ENCODE data around the gene RAD23A. TPM values are rescaled to one million over a fixed set of nuclear protein-coding genes. Genes with fewer than 3 reads are reported as not detected.
A peak's percentile ranks its signal among the peaks of the same experiment; 100 is the strongest.

Gene RAD23A
- total RNA-seq, 4 donors from 2014 or later: 138 to 218 (median 181) TPM

GRCh38 chr19:12937093-12937926 lies 8.4 kb upstream of the RAD23A start:
- intact Hi-C loops (cut with DNase I): no loop called here
- Histone ChIP-seq H3K36me3 (peaks cover 25 to 27% (median 26%) of the 10 kb centered on the region in 4 donors), H3K9me3 (no peaks in the 10 kb centered on the region), H3K4me1 (peaks cover 47 to 57% (median 56%) of the 10 kb centered on the region in 4 donors), H3K4me3 (peak overlapping the region; percentile 78 to 99 (median 88)), H3K27ac (replicated peaks in 1 of 4) (peak overlapping the region; percentile 22 to 96 (median 78)), H3K27me3 (no peaks in the 10 kb centered on the region)
- 30% methylated on average over 23 of the region's 23 CpGs for WGBS
- no peak for TF ChIP-seq EP300 (IDR thresholded peaks at IDR 0.05)
- TF ChIP-seq CTCF (IDR thresholded peaks at IDR 0.05): no peak
- no peak for TF ChIP-seq POLR2AphosphoS5 (IDR thresholded peaks at IDR 0.05)
- TF ChIP-seq POLR2A (IDR thresholded peaks at IDR 0.05; ENCODE audit: low read depth): no peak
- no peak for DNase-seq (ENCODE audit: extremely low spot score)

GRCh38 chr19:12937927-12938778 lies 7.5 kb upstream of the RAD23A start, which contains the start of gene CALR:
TSS of gene CALR (plus strand) at chr19:12938609. CDS start at chr19:12938680, 71 bp downstream.
- no peaks in the 10 kb centered on the region for H3K9me3 ChIP-seq
- peak within 1 kb of the TSS; percentile 88 to 96 (median 93) for H3K27ac ChIP-seq (replicated peaks in 1 of 4)
- TF ChIP-seq CTCF (IDR thresholded peaks at IDR 0.05): no peak
- TF ChIP-seq POLR2A (IDR thresholded peaks at IDR 0.05; ENCODE audit: low read depth): peak; percentile 98
- TF ChIP-seq POLR2AphosphoS5 (IDR thresholded peaks at IDR 0.05): peak; percentile 99 to 100
- intact Hi-C loops (cut with DNase I): no loop called here
- no peaks in the 10 kb centered on the region for H3K27me3 ChIP-seq
- peaks cover 34 to 36% (median 34%) of the 10 kb centered on the region in 4 donors for H3K36me3 ChIP-seq
- 0% methylated on average over 2 of the region's 63 CpGs for WGBS
- peak; percentile 100 for DNase-seq (ENCODE audit: extremely low spot score)
- peak within 1 kb of the TSS; percentile 78 to 99 (median 88) for H3K4me3 ChIP-seq
- peaks cover 44 to 57% (median 54%) of the 10 kb centered on the region in 4 donors for H3K4me1 ChIP-seq

GRCh38 chr19:12938779-12939601 lies 6.7 kb upstream of the RAD23A start:
- H3K4me3 ChIP-seq: peak overlapping the region; percentile 78 to 99 (median 88)
- no peaks in the 10 kb centered on the region for H3K9me3 ChIP-seq
- intact Hi-C loops (cut with DNase I): no loop called here
- WGBS: under 1% methylated on average over 21 of the region's 54 CpGs
- peaks cover 42 to 44% (median 42%) of the 10 kb centered on the region in 4 donors for H3K36me3 ChIP-seq
- H3K4me1 ChIP-seq: peaks cover 45 to 62% (median 55%) of the 10 kb centered on the region in 4 donors
- no peak for DNase-seq (ENCODE audit: extremely low spot score)
- H3K27ac ChIP-seq (replicated peaks in 1 of 4): peak overlapping the region; percentile 88 to 96 (median 93)
- TF ChIP-seq CTCF (IDR thresholded peaks at IDR 0.05) (peak in 2 of 3 experiments; percentile 7 to 40), EP300 (IDR thresholded peaks at IDR 0.05) (no peak)
- no peaks in the 10 kb centered on the region for H3K27me3 ChIP-seq

GRCh38 chr19:12939975-12940423 lies 5.7 kb upstream of the RAD23A start:
- DNase-seq (ENCODE audit: extremely low spot score): no peak
- intact Hi-C loops (cut with DNase I): no loop called here
- H3K9me3 ChIP-seq: no peaks in the 10 kb centered on the region
- H3K27me3 ChIP-seq: no peaks in the 10 kb centered on the region
- WGBS: 68% methylated on average over 10 of the region's 10 CpGs
- H3K4me1 ChIP-seq: peaks cover 46 to 70% (median 55%) of the 10 kb centered on the region in 4 donors
- H3K36me3 ChIP-seq: peaks cover 49 to 54% (median 51%) of the 10 kb centered on the region in 4 donors
- peak overlapping the region; percentile 88 to 96 (median 93) for H3K27ac ChIP-seq (replicated peaks in 1 of 4)
- H3K4me3 ChIP-seq: peak overlapping the region; percentile 78 to 99 (median 88)
- TF ChIP-seq POLR2AphosphoS5 (IDR thresholded peaks at IDR 0.05) (no peak), POLR2A (IDR thresholded peaks at IDR 0.05; ENCODE audit: low read depth) (no peak), EP300 (IDR thresholded peaks at IDR 0.05) (no peak), CTCF (IDR thresholded peaks at IDR 0.05) (no peak)

Measured in esophagus muscularis mucosa (tissue), 4 donors.